Suprapubic skin (tissue), 3 donors: ENCODE data around the gene HSD11B1L.
"Not testable (repeated sequence)": the region's sequence is repeated elsewhere in the genome, so short reads cannot be mapped to it uniquely, and the experiment has no call there.

Experiments
- CTCF ChIP-seq, 2 donors: fragments of 200-600 bp in 1 of 2; fragments of 450-650 bp in 1 of 2; sonication (generic) in 1 of 2; IDR thresholded peaks; one replicate each; pipeline ENCODE4 v1.5.1; 2016 to 2019; ENCODE audit warnings: antibody characterized with exemption in 2 of 2, mild to moderate bottlenecking in 1 of 2, moderate library complexity in 1 of 2
- POLR2AphosphoS5 ChIP-seq, 3 donors: sonication (generic); formaldehyde crosslinking; IDR thresholded peaks; one replicate each; pipeline ENCODE4 v1.6.1; 2017; ENCODE audit warnings: antibody characterized with exemption in 3 of 3

GRCh38 chr19:5733172-5733571 lies 52.3 kb downstream of the HSD11B1L start:
- TF ChIP-seq CTCF, POLR2AphosphoS5 (IDR thresholded peaks at IDR 0.05): not testable (repeated sequence)
